ENCODE results near the gene ENPEP.

ENPEP gene

GRCh38 chr4:110612631-110613269, 136.8 kb downstream of the ENPEP start:
- H3K4me3 ChIP-seq (ENCODE audit: low read depth in 1 of 2, low read length in 2 of 2) = no peak overlapping the region
- no peaks in the 10 kb centered on the region for H3K36me3 ChIP-seq (ENCODE audit: insufficient read depth, low read length)
- no peak overlapping the region for H3K9ac ChIP-seq (ENCODE audit: low read length)
- no peak overlapping the region for H3K27ac ChIP-seq (ENCODE audit: low read depth, low read length)
- H3K27me3 ChIP-seq (ENCODE audit: control insufficient read depth in 1 of 2, insufficient read depth in 2 of 2, low read length in 2 of 2) = peaks cover 55 to 83% of the 10 kb centered on the region in 2 donors
- H3K9me3 ChIP-seq (ENCODE audit: low read length) = peaks cover 7% of the 10 kb centered on the region
- H3K4me1 ChIP-seq (ENCODE audit: insufficient read depth, low read length) = peaks cover 5% of the 10 kb centered on the region

- peaks cover 65 to 89% of the 10 kb centered on the region in 2 donors for H3K27me3 ChIP-seq (ENCODE audit: control insufficient read depth in 1 of 2, insufficient read depth in 2 of 2, low read length in 2 of 2)
- H3K27ac ChIP-seq (ENCODE audit: low read depth, low read length) = no peak overlapping the region
- peaks cover 11% of the 10 kb centered on the region for H3K4me1 ChIP-seq (ENCODE audit: insufficient read depth, low read length)
- no peak overlapping the region for H3K4me3 ChIP-seq (ENCODE audit: low read depth in 1 of 2, low read length in 2 of 2)
- no peaks in the 10 kb centered on the region for H3K36me3 ChIP-seq (ENCODE audit: insufficient read depth, low read length)
- H3K9me3 ChIP-seq (ENCODE audit: low read length) = peaks cover 7% of the 10 kb centered on the region
- no peak overlapping the region for H3K9ac ChIP-seq (ENCODE audit: low read length)
Observed at GRCh38 chr4:110613745-110614144, 137.8 kb downstream of the ENPEP start.

- Histone ChIP-seq H3K27me3 (ENCODE audit: control insufficient read depth in 1 of 2, insufficient read depth in 2 of 2, low read length in 2 of 2) (peaks cover 72 to 90% of the 10 kb centered on the region in 2 donors), H3K27ac (ENCODE audit: low read depth, low read length) (no peak overlapping the region), H3K9ac (ENCODE audit: low read length) (no peak overlapping the region), H3K9me3 (ENCODE audit: low read length) (peaks cover 7% of the 10 kb centered on the region), H3K36me3 (ENCODE audit: insufficient read depth, low read length) (no peaks in the 10 kb centered on the region), H3K4me1 (ENCODE audit: insufficient read depth, low read length) (peaks cover 11% of the 10 kb centered on the region), H3K4me3 (ENCODE audit: low read depth in 1 of 2, low read length in 2 of 2) (no peak overlapping the region)
Observed at GRCh38 chr4:110614173-110614963, 138.4 kb downstream of the ENPEP start.
